CD4-positive, alpha-beta T cell treated with Interleukin-15 for 4 hours (primary cell): Measurements from ENCODE around the gene CNN2.
"Not testable (repeated sequence)": the region's sequence is repeated elsewhere in the genome, so short reads cannot be mapped to it uniquely, and the experiment has no call there.

ENCODE experiments used
- DNase-seq: peaks from one replicate; pipeline ENCODE4 v3.0.0-alpha.2; 2020; ENCODE audit warnings: low spot score

Gene CNN2

GRCh38 chr19:1010586-1011510 is 15.6 kb upstream of the CNN2 start:
- DNase-seq, result no peak

DNA sequence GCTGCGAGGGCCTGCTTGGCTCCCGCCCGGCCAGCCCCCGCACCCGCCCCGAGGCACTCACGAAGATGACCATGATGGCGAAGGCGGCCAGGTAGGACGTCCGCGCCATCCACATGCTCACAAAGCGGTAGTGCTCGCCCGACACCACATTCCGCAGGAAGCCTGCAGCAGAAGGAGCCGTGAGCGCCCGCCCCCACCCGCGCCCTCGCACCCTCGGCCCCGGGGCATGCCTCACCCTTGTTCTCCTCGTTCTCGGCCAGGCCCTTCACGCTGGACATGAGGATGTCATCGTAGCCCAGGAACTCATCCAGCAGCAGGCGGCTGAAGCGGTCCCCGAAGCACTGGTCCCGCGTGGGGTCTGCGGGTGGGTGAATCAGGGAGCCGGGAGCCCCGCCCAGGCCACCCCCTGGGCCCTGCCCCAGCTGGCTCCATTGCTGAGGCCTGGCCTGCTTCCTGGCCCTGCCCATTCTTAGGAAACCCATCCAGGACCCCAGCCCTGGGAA is 14.5 kb upstream of the CNN2 start:
- no peak for DNase-seq

- DNase-seq, result no peak
Observed at GRCh38 chr19:1012334-1012733, 14.1 kb upstream of the CNN2 start.

DNA sequence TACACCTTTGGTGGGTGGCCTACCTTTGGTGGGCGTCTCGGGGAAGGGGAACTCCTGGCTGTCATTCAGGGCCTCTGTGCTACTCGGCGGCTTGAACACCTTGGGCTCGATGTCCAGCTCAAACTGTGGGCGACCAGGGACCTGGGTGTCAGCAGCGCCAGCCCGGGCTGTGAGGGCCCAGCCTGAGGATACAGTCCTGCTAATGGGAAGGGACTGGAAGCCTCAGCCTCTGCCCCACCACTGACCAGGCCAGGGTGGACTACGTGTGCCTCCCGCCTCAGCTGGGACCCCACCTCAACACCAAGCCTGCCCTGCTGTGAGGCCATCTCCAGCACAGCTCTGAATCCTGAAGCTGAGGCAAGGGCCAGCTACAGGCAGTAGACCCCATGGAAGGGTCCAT is 13.2 kb upstream of the CNN2 start:
- DNase-seq, result no peak

GRCh38 chr19:1014161-1015060 is 12.0 kb upstream of the CNN2 start:
- no peak for DNase-seq

GRCh38 chr19:1015061-1015781 is 11.2 kb upstream of the CNN2 start:
- DNase-seq, result no peak

DNA sequence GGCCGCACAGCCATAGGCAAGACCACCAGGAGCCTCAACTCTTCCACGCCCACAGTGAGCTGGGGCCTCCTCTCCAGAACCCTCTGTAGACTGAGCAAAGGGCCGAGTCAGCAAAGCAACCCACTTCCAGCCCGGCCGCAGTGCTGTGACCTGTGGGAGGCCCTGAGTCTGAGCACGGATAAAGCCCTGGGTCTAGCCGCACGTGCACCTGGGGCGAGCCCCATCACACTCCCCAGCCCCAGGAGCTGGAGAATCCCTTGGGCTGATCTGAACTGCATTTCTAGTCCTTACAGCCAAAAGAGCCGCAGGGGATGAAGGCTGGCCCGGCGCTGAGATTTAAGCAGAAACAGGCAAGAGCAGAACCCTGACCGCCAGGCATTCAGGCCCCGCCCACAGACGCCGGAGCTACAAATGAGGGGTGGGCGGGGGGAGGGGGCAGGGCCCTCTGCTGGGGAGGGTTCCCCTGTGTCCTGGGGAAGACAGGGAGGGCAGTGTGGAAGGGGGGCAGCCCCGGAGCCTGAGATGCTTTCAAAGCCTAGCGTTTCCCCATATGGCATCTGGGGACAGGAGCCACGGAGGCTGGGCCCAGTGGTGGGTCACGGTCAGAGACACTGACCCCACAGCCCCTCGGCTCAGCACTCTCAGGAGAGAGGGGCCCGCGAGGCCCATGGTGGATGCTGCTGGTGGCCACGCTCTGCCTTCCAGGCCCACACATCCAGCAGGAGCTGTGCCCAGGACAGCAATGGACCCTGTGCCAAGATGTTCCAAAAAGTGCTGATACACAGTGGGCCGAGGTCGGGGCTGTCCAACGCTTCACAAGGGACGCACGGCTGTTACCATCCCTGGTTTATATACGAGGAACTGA is 10.4 kb upstream of the CNN2 start:
- DNase-seq, result no peak

DNA sequence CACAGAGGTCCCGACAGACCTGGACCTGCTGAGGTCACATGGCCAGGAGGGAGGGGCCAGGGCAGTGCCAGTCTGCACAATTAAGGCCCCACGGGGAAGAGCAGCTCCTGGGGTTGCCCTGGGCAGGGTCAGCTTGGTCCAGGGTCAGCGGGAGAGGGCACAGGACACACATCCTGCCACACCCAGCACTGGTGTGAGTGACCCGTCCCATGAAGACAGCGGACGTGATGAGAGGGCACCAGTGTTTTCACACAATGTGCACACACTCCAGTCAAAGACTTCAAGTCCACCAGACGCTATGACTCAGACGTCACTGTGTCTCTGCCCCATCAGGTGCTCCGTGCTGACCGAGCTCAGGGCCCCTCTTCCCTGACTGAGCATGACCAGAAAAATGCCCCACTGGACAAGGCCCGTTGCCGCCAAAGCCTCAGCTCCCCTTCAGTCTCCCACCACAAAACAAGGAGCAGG is 9.7 kb upstream of the CNN2 start:
- DNase-seq, result no peak

- DNase-seq, result no peak
Observed at GRCh38 chr19:1017115-1017905, 9.1 kb upstream of the CNN2 start.

DNA sequence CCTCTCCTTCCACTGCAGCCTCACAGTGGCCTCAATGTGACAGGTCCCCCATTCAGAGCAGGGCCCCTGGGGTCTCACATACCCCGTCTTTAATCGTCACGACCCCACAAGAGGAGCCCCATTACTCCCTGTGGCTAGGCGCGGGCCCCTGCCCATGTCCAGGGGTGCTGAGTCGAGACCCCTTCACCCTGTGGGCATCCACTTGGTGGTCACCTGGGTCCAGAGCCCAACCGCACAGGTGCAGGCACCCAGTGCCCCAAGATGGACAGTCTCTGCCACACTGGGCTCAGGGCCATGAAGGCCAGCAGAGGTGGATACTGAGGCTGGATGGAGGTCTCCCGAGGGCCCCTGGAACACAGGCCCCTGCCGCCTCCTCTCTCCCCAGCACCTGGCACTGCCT is 8.5 kb upstream of the CNN2 start:
- DNase-seq, result no peak

GRCh38 chr19:1018393-1018792 is 8.0 kb upstream of the CNN2 start:
- no peak for DNase-seq

GRCh38 chr19:1018932-1019615 is 7.3 kb upstream of the CNN2 start:
- DNase-seq, result no peak

- no peak for DNase-seq
Observed at GRCh38 chr19:1019616-1019961, 6.8 kb upstream of the CNN2 start.

DNA sequence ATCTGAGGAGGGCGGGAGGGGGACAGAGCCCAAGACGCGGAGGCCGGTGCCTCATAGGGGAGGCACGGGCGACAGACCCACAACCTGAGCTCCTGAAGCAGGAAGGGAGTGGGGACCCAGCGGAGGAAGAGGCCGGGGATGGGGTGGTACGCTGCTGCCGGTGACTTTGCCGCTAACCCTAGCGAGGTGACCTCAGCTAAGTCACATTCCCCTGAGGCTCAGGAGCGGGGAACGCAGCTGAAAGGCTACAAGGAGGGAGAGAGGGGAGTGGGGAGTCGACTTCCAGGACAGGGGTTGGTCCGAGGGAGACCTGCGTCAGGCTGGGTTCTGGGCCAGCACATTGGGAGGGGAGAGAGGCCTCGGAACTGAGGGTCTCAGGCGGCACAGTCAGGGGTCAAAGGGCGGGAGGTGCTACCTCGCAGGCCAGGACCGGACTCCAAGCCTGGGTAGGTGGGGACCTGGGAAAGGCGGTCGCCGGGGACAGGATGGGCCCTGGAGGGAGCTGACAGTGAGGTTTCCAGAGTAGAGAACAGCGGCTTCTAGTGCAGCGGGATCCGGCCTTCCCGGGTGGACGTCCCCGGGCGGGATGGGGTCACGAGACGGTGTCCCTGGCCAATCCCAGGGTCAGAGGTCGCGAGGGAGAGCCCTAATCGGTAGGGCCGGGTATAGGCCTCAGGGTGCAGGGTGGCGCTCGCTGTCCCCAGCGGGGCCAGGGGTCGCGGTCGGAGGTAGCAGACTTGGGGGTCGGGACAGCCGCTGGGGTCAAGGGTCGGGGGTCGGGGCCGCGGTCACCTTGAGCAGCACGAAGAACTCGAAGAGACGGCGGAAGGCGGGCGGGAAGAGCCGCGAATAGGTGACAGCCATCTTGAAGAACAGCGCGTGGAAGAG is 6.2 kb upstream of the CNN2 start:
- DNase-seq, result no peak

DNA sequence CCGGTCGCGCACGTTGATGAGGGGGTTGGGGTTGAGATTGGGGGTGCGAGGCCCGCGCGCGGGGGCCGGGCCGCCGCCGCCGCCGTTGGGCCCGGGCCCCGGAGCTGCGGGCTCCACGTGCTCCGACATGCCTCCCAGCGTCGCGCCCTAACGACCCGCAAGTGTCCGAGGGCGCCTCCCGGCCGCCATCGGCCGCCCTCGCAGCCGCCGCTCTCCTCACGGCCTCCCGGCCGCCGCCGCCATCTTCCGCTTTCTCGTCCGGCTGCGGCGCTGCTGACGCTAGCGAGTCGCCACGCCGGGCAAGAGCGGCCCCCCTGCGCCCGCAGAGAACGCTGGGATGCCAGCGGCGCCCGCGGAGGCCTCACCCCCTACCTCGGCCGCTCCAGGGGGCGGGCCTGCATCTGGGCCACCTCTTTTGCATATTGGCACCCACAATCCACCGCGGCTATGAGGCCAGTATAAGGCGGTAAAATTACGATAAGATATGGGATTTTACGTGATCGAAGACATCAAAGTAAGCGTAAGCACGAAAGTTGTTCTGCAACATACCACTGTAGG is 5.5 kb upstream of the CNN2 start, which contains the start of gene TMEM259:
Gene TMEM259 (minus strand): TSS at position 256 of the 558 bp plus-strand sequence. CDS start 127 bp downstream, at position 129.
- DNase-seq, result peak; percentile 98

- DNase-seq, result not testable (repeated sequence)
Observed at GRCh38 chr19:1023883-1024188, 2.6 kb upstream of the CNN2 start.

- DNase-seq, result not testable (repeated sequence)
Observed at GRCh38 chr19:1025080-1025479, 1.3 kb upstream of the CNN2 start.
